Prostate gland (tissue), 2 donors: ENCODE data around the gene TMEM267.

ENCODE experiments used
- POLR2A ChIP-seq: fragments of 450-650 bp; IDR thresholded peaks from one replicate; pipeline ENCODE4 v1.6.1; 2016; ENCODE audit warnings: antibody characterized with exemption, mild to moderate bottlenecking
- TF ChIP-seq, protein P1 (sequence below), 4 experiments: fragments of 200-600 bp in 2 of 4; fragments of 450-650 bp in 2 of 4; sonication (generic) in 2 of 4; IDR thresholded peaks; 1 replicate in 3 of 4; 2 replicates in 1 of 4; pipeline ENCODE4 v1.5.1; 2016 to 2019; ENCODE audit warnings: antibody characterized with exemption in 4 of 4, mild to moderate bottlenecking in 2 of 4, moderate library complexity in 2 of 4

DNA sequence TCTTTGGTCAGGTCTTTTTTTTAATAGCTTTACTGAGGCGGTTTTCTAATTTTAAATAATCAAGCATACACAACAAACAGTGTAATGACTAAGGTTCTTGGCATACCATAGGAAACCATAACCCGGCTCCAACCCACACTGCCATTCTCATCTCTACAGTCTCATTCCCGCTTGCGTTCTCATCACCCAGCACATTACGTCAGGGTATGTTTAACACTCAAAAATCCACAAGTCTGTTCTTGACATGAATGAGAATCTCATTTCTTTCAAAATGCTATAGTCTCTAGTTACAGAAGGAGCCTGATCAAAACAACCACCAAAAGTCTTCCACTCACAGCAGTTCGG, 30.8 kb upstream of the TMEM267 start:
- TF ChIP-seq POLR2A = no peak
- TF ChIP-seq, protein P1, sequence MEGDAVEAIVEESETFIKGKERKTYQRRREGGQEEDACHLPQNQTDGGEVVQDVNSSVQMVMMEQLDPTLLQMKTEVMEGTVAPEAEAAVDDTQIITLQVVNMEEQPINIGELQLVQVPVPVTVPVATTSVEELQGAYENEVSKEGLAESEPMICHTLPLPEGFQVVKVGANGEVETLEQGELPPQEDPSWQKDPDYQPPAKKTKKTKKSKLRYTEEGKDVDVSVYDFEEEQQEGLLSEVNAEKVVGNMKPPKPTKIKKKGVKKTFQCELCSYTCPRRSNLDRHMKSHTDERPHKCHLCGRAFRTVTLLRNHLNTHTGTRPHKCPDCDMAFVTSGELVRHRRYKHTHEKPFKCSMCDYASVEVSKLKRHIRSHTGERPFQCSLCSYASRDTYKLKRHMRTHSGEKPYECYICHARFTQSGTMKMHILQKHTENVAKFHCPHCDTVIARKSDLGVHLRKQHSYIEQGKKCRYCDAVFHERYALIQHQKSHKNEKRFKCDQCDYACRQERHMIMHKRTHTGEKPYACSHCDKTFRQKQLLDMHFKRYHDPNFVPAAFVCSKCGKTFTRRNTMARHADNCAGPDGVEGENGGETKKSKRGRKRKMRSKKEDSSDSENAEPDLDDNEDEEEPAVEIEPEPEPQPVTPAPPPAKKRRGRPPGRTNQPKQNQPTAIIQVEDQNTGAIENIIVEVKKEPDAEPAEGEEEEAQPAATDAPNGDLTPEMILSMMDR (IDR thresholded peaks at IDR 0.05) = no peak
